Endothelial cell of umbilical vein (primary cell): Measurements from ENCODE around the gene ARHGAP15.

Experiments
- EZH2 ChIP-seq: IDR thresholded peaks from 2 replicates; pipeline ENCODE4 v1.6.1; 2012; ENCODE audit warnings: borderline replicate concordance, low read depth, mild to moderate bottlenecking, moderate library complexity, low read length, inconsistent platforms; ENCODE audit not compliant: severe bottlenecking
- FOS ChIP-seq: IDR thresholded peaks from 2 replicates; pipeline ENCODE4 v1.6.1; 2011; ENCODE audit warnings: mild to moderate bottlenecking, low read length, moderate library complexity, borderline replicate concordance; ENCODE audit not compliant: insufficient read depth
- GATA2 ChIP-seq: IDR thresholded peaks from 2 replicates; pipeline ENCODE4 v1.7.0; 2011; ENCODE audit warnings: low read depth, mild to moderate bottlenecking, moderate library complexity, mixed read lengths, low read length; ENCODE audit not compliant: insufficient read length, insufficient read depth
- POLR2A ChIP-seq: IDR thresholded peaks from 2 replicates; pipeline ENCODE4 v1.6.1; 2012; ENCODE audit warnings: low read depth, mild to moderate bottlenecking, control low read depth, low read length
- POLR2AphosphoS5 ChIP-seq: IDR thresholded peaks from 2 replicates; pipeline ENCODE4 v1.6.1; 2012; ENCODE audit warnings: low read depth, mild to moderate bottlenecking, control low read depth, low read length, moderate library complexity; ENCODE audit not compliant: insufficient read depth
- TF ChIP-seq, protein P1 (sequence below), 2 donors: IDR thresholded peaks; 1 replicate in 1 of 2; 2 replicates in 1 of 2; pipeline ENCODE4 v1.5.1; 2011; ENCODE audit warnings: low read length in 2 of 2, mild to moderate bottlenecking in 2 of 2, moderate library complexity in 2 of 2, control low read depth in 1 of 2, inconsistent platforms in 1 of 2, low read depth in 1 of 2; ENCODE audit not compliant: insufficient read depth in 1 of 2; ENCODE audit errors: extremely low read depth in 1 of 2

DNA sequence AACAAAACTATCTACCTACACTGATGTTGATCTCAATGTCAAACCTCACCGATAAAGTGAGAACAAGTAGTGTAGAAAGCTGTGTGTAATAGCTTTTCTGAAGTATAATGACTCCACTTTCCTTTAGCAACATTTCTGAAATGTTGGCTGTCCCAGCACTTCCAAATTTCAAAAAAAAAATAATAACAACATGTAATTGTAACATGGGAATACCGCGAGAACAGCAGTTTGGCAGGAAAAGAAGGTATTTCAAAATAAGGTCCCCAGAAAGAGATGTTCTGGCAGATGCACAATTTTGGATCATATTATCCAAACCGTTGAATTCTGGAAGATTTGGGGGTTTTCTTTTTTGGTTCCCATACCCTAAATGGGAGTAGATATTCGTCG, 352.0 kb downstream of the ARHGAP15 start:
- TF ChIP-seq EZH2 (no peak), POLR2AphosphoS5 (no peak), POLR2A (no peak), FOS (no peak), GATA2 (no peak)
- TF ChIP-seq, protein P1, sequence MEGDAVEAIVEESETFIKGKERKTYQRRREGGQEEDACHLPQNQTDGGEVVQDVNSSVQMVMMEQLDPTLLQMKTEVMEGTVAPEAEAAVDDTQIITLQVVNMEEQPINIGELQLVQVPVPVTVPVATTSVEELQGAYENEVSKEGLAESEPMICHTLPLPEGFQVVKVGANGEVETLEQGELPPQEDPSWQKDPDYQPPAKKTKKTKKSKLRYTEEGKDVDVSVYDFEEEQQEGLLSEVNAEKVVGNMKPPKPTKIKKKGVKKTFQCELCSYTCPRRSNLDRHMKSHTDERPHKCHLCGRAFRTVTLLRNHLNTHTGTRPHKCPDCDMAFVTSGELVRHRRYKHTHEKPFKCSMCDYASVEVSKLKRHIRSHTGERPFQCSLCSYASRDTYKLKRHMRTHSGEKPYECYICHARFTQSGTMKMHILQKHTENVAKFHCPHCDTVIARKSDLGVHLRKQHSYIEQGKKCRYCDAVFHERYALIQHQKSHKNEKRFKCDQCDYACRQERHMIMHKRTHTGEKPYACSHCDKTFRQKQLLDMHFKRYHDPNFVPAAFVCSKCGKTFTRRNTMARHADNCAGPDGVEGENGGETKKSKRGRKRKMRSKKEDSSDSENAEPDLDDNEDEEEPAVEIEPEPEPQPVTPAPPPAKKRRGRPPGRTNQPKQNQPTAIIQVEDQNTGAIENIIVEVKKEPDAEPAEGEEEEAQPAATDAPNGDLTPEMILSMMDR (IDR thresholded peaks at IDR 0.05; ENCODE audit: extremely low read depth in 1 of 2, insufficient read depth in 1 of 2, low read depth in 1 of 2, low read length in 2 of 2): no peak
